ENCODE data around the gene ABCD1. TPM values are rescaled to one million over a fixed set of nuclear protein-coding genes. Genes with fewer than 3 reads are reported as not detected.
A peak's percentile ranks its signal among the peaks of the same experiment; 100 is the strongest.

The ABCD1 gene
- total and polyA plus RNA-seq, 9 of the 15 experiments (the other 6 are each of a cell fraction or from before 2014, with no cell fraction given), result 0.07 to 6.9 (median 2.2) TPM

- TF ChIP-seq E2F1 (CRISPR knock-in tag; IDR thresholded peaks at IDR 0.05), result no peak
- TF ChIP-seq RREB1 (CRISPR knock-in tag; IDR thresholded peaks at IDR 0.05), result no peak
- TF ChIP-seq PKNOX1 (IDR thresholded peaks at IDR 0.05), result 0 out of 2 replicates have a peak, but pooled peaks have one; percentile 5
- TF ChIP-seq RCOR1 (IDR thresholded peaks at IDR 0.05; ENCODE audit: borderline replicate concordance in 1 of 2, low read depth in 2 of 2, low read length in 2 of 2), result 0 out of 4 replicates have a peak, but pooled peaks of 1 of the 2 experiments have one; percentile 28
- no peak for TF ChIP-seq RBM39 (optimal IDR thresholded peaks at IDR 0.05; ENCODE audit: low read depth, low read length)
- TF ChIP-seq HBP1 (CRISPR knock-in tag; IDR thresholded peaks at IDR 0.05), result no peak
- no peak for TF ChIP-seq WHSC1 (IDR thresholded peaks at IDR 0.05; ENCODE audit: low read length)
- TF ChIP-seq, protein P1, sequence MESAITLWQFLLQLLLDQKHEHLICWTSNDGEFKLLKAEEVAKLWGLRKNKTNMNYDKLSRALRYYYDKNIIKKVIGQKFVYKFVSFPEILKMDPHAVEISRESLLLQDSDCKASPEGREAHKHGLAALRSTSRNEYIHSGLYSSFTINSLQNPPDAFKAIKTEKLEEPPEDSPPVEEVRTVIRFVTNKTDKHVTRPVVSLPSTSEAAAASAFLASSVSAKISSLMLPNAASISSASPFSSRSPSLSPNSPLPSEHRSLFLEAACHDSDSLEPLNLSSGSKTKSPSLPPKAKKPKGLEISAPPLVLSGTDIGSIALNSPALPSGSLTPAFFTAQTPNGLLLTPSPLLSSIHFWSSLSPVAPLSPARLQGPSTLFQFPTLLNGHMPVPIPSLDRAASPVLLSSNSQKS (CRISPR knock-in tag; IDR thresholded peaks at IDR 0.05), result no peak
- no peak for TF ChIP-seq ATF6 (CRISPR knock-in tag; IDR thresholded peaks at IDR 0.05)
- no peak for TF ChIP-seq XRCC3 (IDR thresholded peaks at IDR 0.05)
- TF ChIP-seq, protein P2, sequence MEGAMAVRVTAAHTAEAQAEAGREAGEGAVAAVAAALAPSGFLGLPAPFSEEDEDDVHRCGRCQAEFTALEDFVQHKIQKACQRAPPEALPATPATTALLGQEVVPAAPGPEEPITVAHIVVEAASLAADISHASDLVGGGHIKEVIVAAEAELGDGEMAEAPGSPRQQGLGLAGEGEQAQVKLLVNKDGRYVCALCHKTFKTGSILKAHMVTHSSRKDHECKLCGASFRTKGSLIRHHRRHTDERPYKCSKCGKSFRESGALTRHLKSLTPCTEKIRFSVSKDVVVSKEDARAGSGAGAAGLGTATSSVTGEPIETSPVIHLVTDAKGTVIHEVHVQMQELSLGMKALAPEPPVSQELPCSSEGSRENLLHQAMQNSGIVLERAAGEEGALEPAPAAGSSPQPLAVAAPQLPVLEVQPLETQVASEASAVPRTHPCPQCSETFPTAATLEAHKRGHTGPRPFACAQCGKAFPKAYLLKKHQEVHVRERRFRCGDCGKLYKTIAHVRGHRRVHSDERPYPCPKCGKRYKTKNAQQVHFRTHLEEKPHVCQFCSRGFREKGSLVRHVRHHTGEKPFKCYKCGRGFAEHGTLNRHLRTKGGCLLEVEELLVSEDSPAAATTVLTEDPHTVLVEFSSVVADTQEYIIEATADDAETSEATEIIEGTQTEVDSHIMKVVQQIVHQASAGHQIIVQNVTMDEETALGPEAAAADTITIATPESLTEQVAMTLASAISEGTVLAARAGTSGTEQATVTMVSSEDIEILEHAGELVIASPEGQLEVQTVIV (CRISPR knock-in tag; IDR thresholded peaks at IDR 0.05; ENCODE audit: borderline replicate concordance), result no peak
- peak; percentile 20; the same call in 1 of the 2 replicates for TF ChIP-seq CREM (IDR thresholded peaks at IDR 0.05; ENCODE audit: low read depth)
Observed at GRCh38 chrX:153735274-153735673, 10.6 kb downstream of the ABCD1 start (continued).
